Measurements from ENCODE around the gene MGAT5. TPM values are rescaled to one million over a fixed set of nuclear protein-coding genes. Genes with fewer than 3 reads are reported as not detected.

MGAT5 gene
- total RNA-seq, 4 donors from 2014 or later = 10.3 to 53.2 (median 27.0) TPM

DNA sequence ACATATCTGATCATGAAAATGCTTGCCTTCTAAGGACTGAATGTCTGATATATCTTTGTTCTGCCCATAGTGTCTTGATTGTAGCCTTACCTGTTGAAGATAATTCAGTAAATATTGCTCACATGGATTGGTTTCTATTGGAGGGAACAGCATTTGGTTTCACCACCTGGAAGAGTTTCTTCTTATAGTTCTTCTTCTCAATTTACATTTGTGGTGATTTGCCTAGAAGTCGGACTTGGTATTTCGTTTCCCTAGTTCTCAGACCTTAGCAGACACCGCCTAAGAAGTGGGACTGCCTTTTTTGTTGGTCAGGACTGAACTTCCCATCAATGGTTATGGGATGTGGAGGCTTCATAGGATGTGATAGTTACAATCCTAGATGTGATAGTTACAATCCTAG, 20.2 kb downstream of the MGAT5 start:
- intact Hi-C loops (cut with DNase I; ENCODE audit: low total_unique reads) = no loop called here
- Histone ChIP-seq H3K27ac (no peak overlapping the region), H3K9me3 (no peaks in the 10 kb centered on the region), H3K36me3 (no peaks in the 10 kb centered on the region), H3K4me1 (no peaks in the 10 kb centered on the region), H3K4me3 (no peak overlapping the region), H3K27me3 (no peaks in the 10 kb centered on the region)
- TF ChIP-seq, protein P1, sequence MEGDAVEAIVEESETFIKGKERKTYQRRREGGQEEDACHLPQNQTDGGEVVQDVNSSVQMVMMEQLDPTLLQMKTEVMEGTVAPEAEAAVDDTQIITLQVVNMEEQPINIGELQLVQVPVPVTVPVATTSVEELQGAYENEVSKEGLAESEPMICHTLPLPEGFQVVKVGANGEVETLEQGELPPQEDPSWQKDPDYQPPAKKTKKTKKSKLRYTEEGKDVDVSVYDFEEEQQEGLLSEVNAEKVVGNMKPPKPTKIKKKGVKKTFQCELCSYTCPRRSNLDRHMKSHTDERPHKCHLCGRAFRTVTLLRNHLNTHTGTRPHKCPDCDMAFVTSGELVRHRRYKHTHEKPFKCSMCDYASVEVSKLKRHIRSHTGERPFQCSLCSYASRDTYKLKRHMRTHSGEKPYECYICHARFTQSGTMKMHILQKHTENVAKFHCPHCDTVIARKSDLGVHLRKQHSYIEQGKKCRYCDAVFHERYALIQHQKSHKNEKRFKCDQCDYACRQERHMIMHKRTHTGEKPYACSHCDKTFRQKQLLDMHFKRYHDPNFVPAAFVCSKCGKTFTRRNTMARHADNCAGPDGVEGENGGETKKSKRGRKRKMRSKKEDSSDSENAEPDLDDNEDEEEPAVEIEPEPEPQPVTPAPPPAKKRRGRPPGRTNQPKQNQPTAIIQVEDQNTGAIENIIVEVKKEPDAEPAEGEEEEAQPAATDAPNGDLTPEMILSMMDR (IDR thresholded peaks at IDR 0.05) = no peak
- TF ChIP-seq POLR2A (IDR thresholded peaks at IDR 0.05) = no peak
- DNase-seq = no peak

DNA sequence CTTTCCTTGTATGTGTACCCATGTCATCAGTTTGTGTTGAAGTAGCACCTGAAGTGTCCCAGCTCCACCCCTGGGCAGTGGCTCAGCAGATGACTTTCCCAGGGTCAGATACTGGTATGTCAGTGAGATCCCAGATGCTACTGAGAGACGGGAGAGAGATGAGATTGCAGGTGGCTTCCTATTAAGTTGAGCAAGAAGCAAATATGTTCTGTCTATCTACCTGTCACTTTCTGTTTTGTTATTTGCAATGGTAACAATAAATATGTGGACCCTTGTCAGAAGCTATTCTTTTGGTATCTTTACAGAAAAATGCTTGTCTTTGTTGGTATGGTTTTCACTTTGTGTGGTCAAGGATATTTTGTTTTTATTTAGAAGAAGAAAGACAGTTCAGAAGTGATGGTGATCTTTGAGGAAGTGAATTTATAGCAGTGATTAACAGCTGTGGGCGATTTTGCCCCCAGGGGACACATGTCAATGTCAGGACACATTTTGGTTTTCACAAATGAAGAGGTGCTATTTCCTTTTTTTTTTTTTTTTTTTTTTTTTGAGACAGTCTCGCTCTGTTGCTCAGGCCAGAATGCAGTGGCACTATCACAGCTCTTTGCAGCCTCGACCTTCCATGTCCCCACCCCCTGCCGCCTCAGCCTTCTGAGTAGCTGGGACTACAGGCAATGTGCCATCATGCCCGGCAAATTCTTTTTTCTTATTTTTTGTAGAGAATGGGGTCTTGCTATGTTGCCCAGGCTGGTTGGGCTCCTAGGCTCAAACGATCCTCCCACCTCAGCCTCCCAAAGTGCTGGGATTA, 21.4 kb downstream of the MGAT5 start:
- H3K4me1 ChIP-seq = no peaks in the 10 kb centered on the region
- no peaks in the 10 kb centered on the region for H3K9me3 ChIP-seq
- no peak overlapping the region for H3K27ac ChIP-seq
- DNase-seq = no peak
- intact Hi-C loops (cut with DNase I; ENCODE audit: low total_unique reads) = no loop called here
- H3K4me3 ChIP-seq = no peak overlapping the region
- TF ChIP-seq, protein P1 (IDR thresholded peaks at IDR 0.05) = no peak
- no peak for TF ChIP-seq POLR2A (IDR thresholded peaks at IDR 0.05)
- H3K27me3 ChIP-seq = no peaks in the 10 kb centered on the region
- H3K36me3 ChIP-seq = no peaks in the 10 kb centered on the region

- H3K27ac ChIP-seq = no peak overlapping the region
- H3K27me3 ChIP-seq = no peaks in the 10 kb centered on the region
- no peaks in the 10 kb centered on the region for H3K4me1 ChIP-seq
- H3K9me3 ChIP-seq = no peaks in the 10 kb centered on the region
- TF ChIP-seq, protein P1 (IDR thresholded peaks at IDR 0.05) = no peak
- no peak for TF ChIP-seq POLR2A (IDR thresholded peaks at IDR 0.05)
- no peaks in the 10 kb centered on the region for H3K36me3 ChIP-seq
- no peak overlapping the region for H3K4me3 ChIP-seq
- no peak for DNase-seq
- intact Hi-C loops (cut with DNase I; ENCODE audit: low total_unique reads) = no loop called here
Observed at GRCh38 chr2:134276381-134277172, 22.7 kb downstream of the MGAT5 start.

DNA sequence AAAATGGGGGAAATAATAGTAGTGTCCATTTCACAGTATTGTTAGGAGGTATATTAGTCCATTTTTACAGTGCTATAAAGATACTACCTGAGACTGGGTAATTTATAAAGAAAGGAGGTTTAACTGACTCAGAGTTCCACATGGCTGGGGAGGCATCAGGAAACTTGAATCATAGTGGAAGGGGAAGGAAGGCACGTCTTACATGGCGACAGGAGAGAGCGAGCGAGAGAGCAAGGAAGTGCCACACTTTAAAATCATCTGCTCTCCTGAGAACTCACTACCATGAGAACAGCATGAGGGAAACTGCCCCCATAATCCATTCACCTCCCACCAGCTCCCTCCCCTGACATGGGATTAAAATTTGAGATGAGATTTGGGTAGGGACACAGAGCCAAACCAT, 23.4 kb downstream of the MGAT5 start:
- H3K4me1 ChIP-seq = no peaks in the 10 kb centered on the region
- H3K27me3 ChIP-seq = no peaks in the 10 kb centered on the region
- DNase-seq = no peak
- H3K9me3 ChIP-seq = no peaks in the 10 kb centered on the region
- TF ChIP-seq, protein P1 (IDR thresholded peaks at IDR 0.05) = no peak
- no peak for TF ChIP-seq POLR2A (IDR thresholded peaks at IDR 0.05)
- no peak overlapping the region for H3K27ac ChIP-seq
- no peaks in the 10 kb centered on the region for H3K36me3 ChIP-seq
- intact Hi-C loops (cut with DNase I; ENCODE audit: low total_unique reads) = no loop called here
- H3K4me3 ChIP-seq = no peak overlapping the region

DNA sequence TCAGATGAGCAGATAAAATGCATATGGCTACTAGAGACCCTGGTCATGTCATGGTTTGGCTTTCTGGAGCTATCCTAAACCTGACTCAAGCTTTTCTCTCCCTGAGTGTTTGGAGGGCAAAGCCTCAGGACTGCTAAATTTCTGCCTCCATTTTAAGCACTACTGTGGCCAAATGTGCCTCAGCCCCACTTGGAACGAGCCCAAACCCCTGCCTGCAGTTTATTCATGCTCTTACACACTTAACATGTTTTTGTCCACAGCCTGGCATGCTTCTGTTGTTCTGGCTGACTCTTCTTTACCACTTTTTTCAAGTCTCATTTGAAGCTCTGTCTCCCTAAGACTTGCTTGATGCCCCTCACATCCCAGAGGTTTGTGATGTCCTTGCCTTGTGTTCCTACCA, 24.7 kb downstream of the MGAT5 start:
- no peaks in the 10 kb centered on the region for H3K4me1 ChIP-seq
- H3K36me3 ChIP-seq = no peaks in the 10 kb centered on the region
- H3K4me3 ChIP-seq = no peak overlapping the region
- no peak for TF ChIP-seq POLR2A (IDR thresholded peaks at IDR 0.05)
- TF ChIP-seq, protein P1 (IDR thresholded peaks at IDR 0.05) = no peak
- DNase-seq = no peak
- no peaks in the 10 kb centered on the region for H3K9me3 ChIP-seq
- H3K27me3 ChIP-seq = no peaks in the 10 kb centered on the region
- intact Hi-C loops (cut with DNase I; ENCODE audit: low total_unique reads) = no loop called here
- H3K27ac ChIP-seq = no peak overlapping the region

Measured in uterus (tissue), 4 donors.